Hepatocyte (in vitro differentiated cells): Measurements from ENCODE around the gene PEX1.

ENCODE experiments used
- CTCF ChIP-seq: fragments of 200-600 bp; sonication (generic); IDR thresholded peaks from 2 replicates; pipeline ENCODE4 v1.5.1; 2016; ENCODE audit warnings: antibody characterized with exemption, mild to moderate bottlenecking; ENCODE audit not compliant: poor library complexity
- EZH2 ChIP-seq: fragments of 200-600 bp; sonication (generic); IDR thresholded peaks from 2 replicates; pipeline ENCODE4 v1.6.1; 2016; ENCODE audit warnings: antibody characterized with exemption, mild to moderate bottlenecking, borderline replicate concordance

DNA sequence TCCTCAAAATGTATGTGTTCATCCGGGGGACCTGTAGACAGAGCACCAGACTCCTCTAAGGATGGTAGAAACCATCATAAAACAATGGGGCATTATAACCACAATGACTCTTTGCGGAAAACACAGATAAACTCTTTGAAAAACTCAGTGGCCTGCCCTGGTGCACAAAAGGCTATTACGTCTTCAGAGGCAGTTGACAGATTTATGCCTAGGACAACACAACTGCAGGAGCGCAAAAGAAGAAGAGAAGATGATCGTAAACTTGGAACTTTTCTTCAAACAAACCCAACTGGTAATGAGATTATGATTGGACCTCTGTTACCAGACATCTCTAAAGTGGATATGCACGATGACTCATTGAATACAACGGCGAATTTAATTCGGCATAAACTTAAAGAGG, 6.3 kb upstream of the PEX1 start:
- TF ChIP-seq CTCF, result no peak
- TF ChIP-seq EZH2, result no peak
